Hepatic stellate cell (primary cell): ENCODE data around the gene ALDH3A1.

Experiments
- DNase-seq: peaks from one replicate; pipeline ENCODE4 v3.0.0; 2011; ENCODE audit warnings: low spot score

The ALDH3A1 gene

DNA sequence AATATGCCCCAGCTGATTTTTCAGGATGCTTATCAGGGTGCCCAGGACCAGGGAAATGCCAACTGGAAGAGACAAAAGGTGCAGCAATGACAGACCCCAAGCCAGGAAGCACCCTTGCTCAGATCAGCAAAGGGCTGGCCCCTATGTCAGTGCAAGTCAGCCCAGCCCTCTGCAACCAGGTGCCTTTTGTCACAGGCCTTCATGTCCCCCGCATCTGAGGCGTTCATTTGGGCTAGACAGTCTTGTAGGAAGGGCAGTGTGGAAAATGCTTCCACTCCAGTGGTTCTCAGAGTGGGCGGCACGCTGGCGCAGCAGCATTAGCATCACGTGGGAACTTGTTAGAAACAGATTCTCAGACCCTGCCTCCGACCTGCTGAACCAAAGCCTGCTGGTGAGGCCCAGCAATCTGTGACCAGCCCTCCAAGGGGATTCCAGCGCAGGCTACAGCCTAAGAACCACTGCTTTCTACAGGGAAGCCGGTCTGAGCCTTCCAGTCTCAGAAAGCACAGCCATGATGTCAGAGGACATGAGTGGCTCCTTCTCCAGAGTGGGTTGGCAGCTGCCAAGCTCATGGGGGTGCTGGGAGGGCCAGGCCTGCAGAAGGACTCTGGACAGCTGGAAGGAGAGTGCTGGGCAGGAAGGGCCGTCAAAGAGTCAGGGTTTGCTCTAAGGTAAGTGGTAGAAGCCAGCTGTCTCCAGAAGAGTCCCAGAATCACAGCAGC is 44.8 kb downstream of the ALDH3A1 start:
- no peak for DNase-seq

- DNase-seq: no peak
These were observed 45.9 kb downstream of the ALDH3A1 start for GRCh38 chr17:19702217-19702641.
